AG04450 (cell line): ENCODE measurements around the gene CAMK2N2. TPM values are rescaled to one million over a fixed set of nuclear protein-coding genes. Genes with fewer than 3 reads are reported as not detected.
"Not testable (repeated sequence)": the region's sequence is repeated elsewhere in the genome, so short reads cannot be mapped to it uniquely, and the experiment has no call there.

Experiments used
- CTCF ChIA-PET: fragments of 300-600, 350-600 bp; formaldehyde crosslinking; extraction: SDS; loops from one replicate; lab custom pipeline; 2022; ENCODE audit warnings: antibody characterized with exemption, inconsistent platforms; lab: Charles Lee
- POLR2A ChIA-PET: fragments of 350-600 bp; formaldehyde crosslinking; extraction: SDS; loops from one replicate; lab custom pipeline; 2021; ENCODE audit warnings: antibody characterized with exemption, inconsistent platforms; lab: Yijun Ruan, JAX
- DNase-seq: peaks from one replicate; pipeline ENCODE4 v3.0.0-alpha.2; 2011; ENCODE audit warnings: low read depth, low spot score
- H3K27ac ChIP-seq: one replicate; pipeline ENCODE4 v1.5.1; 2012; ENCODE audit warnings: low read depth, low read length, control low read depth
- H3K27me3 ChIP-seq: one replicate; pipeline ENCODE4 v1.6.0; 2012; ENCODE audit warnings: low read length; ENCODE audit not compliant: control insufficient read depth, insufficient read depth
- H3K4me3 ChIP-seq: 2 replicates; pipeline ENCODE4 v1.5.1; 2011; ENCODE audit warnings: mild to moderate bottlenecking, low read depth, low read length, control low read depth
- H3K9me3 ChIP-seq: 2 replicates; pipeline ENCODE4 v1.5.1; 2012; ENCODE audit warnings: low read length; ENCODE audit not compliant: control insufficient read depth, insufficient read depth
- polyA plus RNA-seq: library from polyadenylated mRNA; depleted of rRNA; stranded (reverse); fragments of >200 nt; gene quantifications from 2 replicates; pipeline ENCODE4 v1.2.3, GENCODE V29; 2011
- TF ChIP-seq, protein P1 (sequence below): IDR thresholded peaks from 2 replicates; pipeline ENCODE4 v1.5.1; 2011; ENCODE audit warnings: low read depth, low read length, control low read depth, inconsistent platforms

CAMK2N2 gene
- polyA plus RNA-seq, 1 experiment, result 0.07 TPM

- TF ChIP-seq, protein P1, sequence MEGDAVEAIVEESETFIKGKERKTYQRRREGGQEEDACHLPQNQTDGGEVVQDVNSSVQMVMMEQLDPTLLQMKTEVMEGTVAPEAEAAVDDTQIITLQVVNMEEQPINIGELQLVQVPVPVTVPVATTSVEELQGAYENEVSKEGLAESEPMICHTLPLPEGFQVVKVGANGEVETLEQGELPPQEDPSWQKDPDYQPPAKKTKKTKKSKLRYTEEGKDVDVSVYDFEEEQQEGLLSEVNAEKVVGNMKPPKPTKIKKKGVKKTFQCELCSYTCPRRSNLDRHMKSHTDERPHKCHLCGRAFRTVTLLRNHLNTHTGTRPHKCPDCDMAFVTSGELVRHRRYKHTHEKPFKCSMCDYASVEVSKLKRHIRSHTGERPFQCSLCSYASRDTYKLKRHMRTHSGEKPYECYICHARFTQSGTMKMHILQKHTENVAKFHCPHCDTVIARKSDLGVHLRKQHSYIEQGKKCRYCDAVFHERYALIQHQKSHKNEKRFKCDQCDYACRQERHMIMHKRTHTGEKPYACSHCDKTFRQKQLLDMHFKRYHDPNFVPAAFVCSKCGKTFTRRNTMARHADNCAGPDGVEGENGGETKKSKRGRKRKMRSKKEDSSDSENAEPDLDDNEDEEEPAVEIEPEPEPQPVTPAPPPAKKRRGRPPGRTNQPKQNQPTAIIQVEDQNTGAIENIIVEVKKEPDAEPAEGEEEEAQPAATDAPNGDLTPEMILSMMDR, result no peak
- Histone ChIP-seq H3K27ac (no peak within 1 kb of the TSS), H3K4me3 (no peak within 1 kb of the TSS), H3K27me3 (peaks cover 44% of the 10 kb centered on the region), H3K9me3 (no peaks in the 10 kb centered on the region)
- DNase-seq, result no peak
- ChIA-PET POLR2A (no interaction called here), CTCF (no interaction called here)
These were observed 14.9 kb upstream of the CAMK2N2 start, which contains the start of gene ECE2 for GRCh38 chr3:184275961-184276910. Gene ECE2 (plus strand): TSS chr3:184276022. CDS start chr3:184276154, 132 bp downstream.

DNA sequence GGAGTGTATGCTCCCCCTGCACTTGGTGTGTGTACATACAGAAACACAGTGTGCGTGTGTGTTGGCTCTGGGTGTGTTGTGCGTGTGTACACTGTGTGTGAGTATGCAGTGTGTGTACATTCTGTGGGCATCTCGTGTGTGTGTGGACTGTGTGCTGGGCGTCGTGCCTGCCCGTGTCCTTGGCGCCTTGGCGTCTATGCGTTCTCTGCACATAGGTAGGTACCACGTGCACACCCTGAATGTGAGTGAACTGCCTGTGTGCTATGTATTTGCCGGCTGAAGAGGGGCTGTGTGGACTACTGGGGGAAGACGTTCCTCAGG is 14.0 kb upstream of the CAMK2N2 start:
- H3K27ac ChIP-seq, result no peak overlapping the region
- TF ChIP-seq, protein P1, result no peak
- no peaks in the 10 kb centered on the region for H3K9me3 ChIP-seq
- no peak overlapping the region for H3K4me3 ChIP-seq
- H3K27me3 ChIP-seq, result peaks cover 42% of the 10 kb centered on the region
- no peak for DNase-seq
- CTCF ChIA-PET, result no interaction called here
- POLR2A ChIA-PET, result no interaction called here

DNA sequence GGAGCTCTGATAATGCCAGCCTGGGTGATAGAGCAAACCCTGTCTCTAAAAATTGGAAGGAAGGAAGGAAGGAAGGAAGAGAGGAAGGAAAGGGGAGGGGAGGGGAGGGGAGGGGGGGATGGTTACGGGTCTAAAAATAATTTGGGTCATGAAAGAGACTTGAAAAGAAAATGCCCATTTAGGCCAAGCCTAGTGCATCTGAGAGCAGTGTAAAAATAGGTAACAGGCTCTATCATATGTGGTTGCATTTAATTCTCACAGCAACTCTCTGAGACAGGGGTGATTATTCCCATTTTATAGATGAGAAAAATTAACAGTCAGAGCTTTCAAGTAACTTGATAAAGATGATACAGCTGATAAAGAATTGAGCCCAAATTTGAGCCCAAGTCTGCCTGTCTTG is 10.9 kb upstream of the CAMK2N2 start:
- no peaks in the 10 kb centered on the region for H3K9me3 ChIP-seq
- no peak for DNase-seq
- TF ChIP-seq, protein P1, result no peak
- peaks cover 25% of the 10 kb centered on the region for H3K27me3 ChIP-seq
- H3K4me3 ChIP-seq, result no peak overlapping the region
- ChIA-PET POLR2A (no interaction called here), CTCF (interaction anchor here (0.9 to 1.3 kb wide), 2 partner anchors 22 to 32 kb away, joined by 3 read pairs; no protein-coding TSS in a partner anchor)
- no peak overlapping the region for H3K27ac ChIP-seq

- POLR2A ChIA-PET, H3K4me3 ChIP-seq, H3K9me3 ChIP-seq, CTCF ChIA-PET, H3K27ac ChIP-seq, DNase-seq: not testable (repeated sequence)
- H3K27me3 ChIP-seq, result peaks cover 11% of the 10 kb centered on the region
These were observed 5.9 kb upstream of the CAMK2N2 start for GRCh38 chr3:184267249-184267648.

DNA sequence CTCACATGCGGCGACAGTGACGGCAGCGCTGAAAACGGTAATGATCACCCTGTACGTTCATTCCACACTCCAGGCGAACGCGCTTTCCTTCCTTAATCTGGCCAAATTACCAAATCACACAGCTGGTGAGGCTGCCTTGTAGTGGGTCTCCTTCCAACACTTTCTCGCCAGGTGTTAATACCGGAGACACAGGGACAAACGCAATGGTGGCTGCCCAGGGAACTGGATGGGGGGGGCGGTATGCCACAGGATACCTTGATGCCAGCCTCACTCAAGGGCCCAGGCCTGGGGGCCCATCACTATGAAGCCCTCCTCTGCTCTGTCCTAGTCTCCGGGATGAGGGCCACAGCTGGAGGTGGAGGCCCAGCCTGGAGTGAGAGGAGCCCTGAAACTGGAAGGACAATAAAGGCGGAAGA is 1.4 kb upstream of the CAMK2N2 start:
- DNase-seq, result no peak
- H3K27ac ChIP-seq, result no peak overlapping the region
- TF ChIP-seq, protein P1, result no peak
- peaks cover 31% of the 10 kb centered on the region for H3K27me3 ChIP-seq
- no peaks in the 10 kb centered on the region for H3K9me3 ChIP-seq
- no peak overlapping the region for H3K4me3 ChIP-seq
- ChIA-PET CTCF (interaction anchor here (4.0 kb wide), 1 partner anchor 13 kb away, joined by 19 read pairs; the partner anchor contains the start of gene EEF1AKMT4), POLR2A (no interaction called here)
